GOT3 (cell line): ENCODE data around the gene TTC33.
"Not testable (repeated sequence)": the region's sequence is repeated elsewhere in the genome, so short reads cannot be mapped to it uniquely, and the experiment has no call there.

Source experiments
- DNase-seq: peaks from one replicate; lab custom pipeline; 2025; ENCODE audit warnings: mixed read lengths; lab: John Stamatoyannopoulos, UW

The TTC33 gene

GRCh38 chr5:40569546-40570270 lies 186.1 kb downstream of the TTC33 start:
- no peak for DNase-seq

- DNase-seq = no peak
Measured at GRCh38 chr5:40568548-40568947, 187.2 kb downstream of the TTC33 start.

GRCh38 chr5:40563173-40563572 lies 192.6 kb downstream of the TTC33 start:
- DNase-seq = not testable (repeated sequence)

GRCh38 chr5:40560474-40561110 lies 195.2 kb downstream of the TTC33 start:
- no peak for DNase-seq

GRCh38 chr5:40559306-40559705 lies 196.5 kb downstream of the TTC33 start:
- no peak for DNase-seq

GRCh38 chr5:40557501-40557900 lies 198.3 kb downstream of the TTC33 start:
- DNase-seq = no peak

GRCh38 chr5:40556811-40557210 lies 198.9 kb downstream of the TTC33 start:
- DNase-seq = no peak

GRCh38 chr5:40555886-40556285 lies 199.9 kb downstream of the TTC33 start:
- DNase-seq = no peak

- DNase-seq = no peak
Measured at GRCh38 chr5:40554813-40555212, 200.9 kb downstream of the TTC33 start.

- DNase-seq = no peak
Measured at GRCh38 chr5:40554054-40554453, 201.7 kb downstream of the TTC33 start.

GRCh38 chr5:40552981-40553380 lies 202.8 kb downstream of the TTC33 start:
- no peak for DNase-seq

- DNase-seq = no peak
Measured at GRCh38 chr5:40551496-40552491, 204.0 kb downstream of the TTC33 start.

- DNase-seq = no peak
Measured at GRCh38 chr5:40550481-40550880, 205.3 kb downstream of the TTC33 start.

- DNase-seq = no peak
Measured at GRCh38 chr5:40549616-40550015, 206.1 kb downstream of the TTC33 start.

GRCh38 chr5:40547994-40548575 lies 207.7 kb downstream of the TTC33 start:
- no peak for DNase-seq

GRCh38 chr5:40547557-40547956 lies 208.2 kb downstream of the TTC33 start:
- DNase-seq = no peak

GRCh38 chr5:40540301-40540700 lies 215.5 kb downstream of the TTC33 start:
- no peak for DNase-seq

GRCh38 chr5:40524677-40525076 lies 231.1 kb downstream of the TTC33 start:
- DNase-seq = no peak

GRCh38 chr5:40521925-40522324 lies 233.8 kb downstream of the TTC33 start:
- DNase-seq = no peak

- no peak for DNase-seq
Measured at GRCh38 chr5:40521108-40521785, 234.5 kb downstream of the TTC33 start.

- DNase-seq = no peak
Measured at GRCh38 chr5:40518485-40518917, 237.3 kb downstream of the TTC33 start.
